ENCODE data around the gene OR14A2.
"Not testable (repeated sequence)": the region's sequence is repeated elsewhere in the genome, so short reads cannot be mapped to it uniquely, and the experiment has no call there.

Gene OR14A2

GRCh38 chr1:247748041-247748440 is at the start of gene OR14A2:
Gene OR14A2 (minus strand): TSS chr1:247748141.
- DNase-seq = no peak

- no peak for DNase-seq
These were observed 49.6 kb upstream of the OR14A2 start for GRCh38 chr1:247797518-247797917.

- DNase-seq = no peak
These were observed 21.7 kb upstream of the OR14A2 start for GRCh38 chr1:247769603-247770002.

GRCh38 chr1:247760456-247760855 is 12.5 kb upstream of the OR14A2 start, which contains the start of gene OR1C1:
Gene OR1C1 (minus strand): TSS chr1:247760556. CDS start chr1:247758406, 2,150 bp downstream.
- DNase-seq = no peak

- not testable (repeated sequence) for DNase-seq
These were observed 6.4 kb upstream of the OR14A2 start for GRCh38 chr1:247754311-247754710.

GRCh38 chr1:247749870-247750269 is 1.9 kb upstream of the OR14A2 start:
- DNase-seq = no peak

GRCh38 chr1:247747616-247748015 is 325 bp downstream of the OR14A2 start:
- DNase-seq = no peak

GRCh38 chr1:247746391-247746935 is 1.5 kb downstream of the OR14A2 start:
- DNase-seq = no peak

GRCh38 chr1:247742215-247742760 is 5.7 kb downstream of the OR14A2 start:
- DNase-seq = not testable (repeated sequence)

- DNase-seq = no peak
These were observed 6.2 kb downstream of the OR14A2 start for GRCh38 chr1:247741756-247742155.

GRCh38 chr1:247740721-247741120 is 7.2 kb downstream of the OR14A2 start:
- DNase-seq = no peak

GRCh38 chr1:247738315-247738714 is 9.6 kb downstream of the OR14A2 start, which contains the start of gene OR14K1:
Gene OR14K1 (plus strand): TSS chr1:247738615. CDS start chr1:247738615, 0 bp downstream.
- DNase-seq = no peak

GRCh38 chr1:247721222-247721621 is 26.7 kb downstream of the OR14A2 start:
- DNase-seq = no peak

GRCh38 chr1:247716546-247716945 is 31.4 kb downstream of the OR14A2 start, which contains the start of gene OR6F1:
Gene OR6F1 (minus strand): TSS chr1:247716646. CDS start chr1:247712755, 3,891 bp downstream.
- DNase-seq = no peak

- no peak for DNase-seq
These were observed 34.2 kb downstream of the OR14A2 start for GRCh38 chr1:247713753-247714152.

- DNase-seq = not testable (repeated sequence)
These were observed 37.3 kb downstream of the OR14A2 start for GRCh38 chr1:247710681-247711080.

- no peak for DNase-seq
These were observed 46.6 kb downstream of the OR14A2 start for GRCh38 chr1:247701338-247701737.

GRCh38 chr1:247681288-247681897 is 66.5 kb downstream of the OR14A2 start:
- peak; percentile 27 for DNase-seq

- no peak for DNase-seq
These were observed 67.8 kb downstream of the OR14A2 start for GRCh38 chr1:247680171-247680570.

- no peak for DNase-seq
These were observed 68.3 kb downstream of the OR14A2 start, which contains the start of gene OR13G1 for GRCh38 chr1:247679639-247680038. Gene OR13G1 (minus strand): TSS chr1:247679739. CDS start chr1:247673041, 6,698 bp downstream.

All from CD4-positive, alpha-beta T cell treated with Interleukin-21 for 1 hour (primary cell).